Activated naive CD4-positive, alpha-beta T cell (primary cell): ENCODE measurements around the gene NECTIN1.

ENCODE experiments used
- DNase-seq, 4 experiments: peaks; one replicate each; lab custom pipeline; 2025; lab: John Stamatoyannopoulos, UW

NECTIN1 gene

DNA sequence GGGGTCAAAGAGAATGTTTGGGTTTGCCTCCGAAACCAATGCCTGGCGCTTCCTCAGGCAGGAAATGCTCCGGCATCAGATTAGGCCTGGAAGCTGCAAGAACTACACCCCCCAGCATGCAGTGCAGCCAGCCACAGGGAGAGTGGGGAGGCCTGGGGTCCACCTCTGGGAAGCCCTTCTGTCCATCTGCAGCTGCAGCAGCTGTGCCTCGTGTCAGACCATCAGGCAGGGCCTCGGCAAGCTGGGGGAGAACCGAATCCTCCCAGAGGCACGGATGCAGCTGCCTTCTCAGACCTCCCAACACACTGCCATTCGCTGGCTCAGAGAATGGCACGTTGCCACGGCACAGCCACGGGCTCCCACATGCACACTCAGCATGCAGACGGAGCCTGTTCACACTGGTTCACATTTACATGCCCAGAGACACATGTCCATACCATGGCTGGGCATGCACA is 57.4 kb downstream of the NECTIN1 start:
- no peak for DNase-seq

DNA sequence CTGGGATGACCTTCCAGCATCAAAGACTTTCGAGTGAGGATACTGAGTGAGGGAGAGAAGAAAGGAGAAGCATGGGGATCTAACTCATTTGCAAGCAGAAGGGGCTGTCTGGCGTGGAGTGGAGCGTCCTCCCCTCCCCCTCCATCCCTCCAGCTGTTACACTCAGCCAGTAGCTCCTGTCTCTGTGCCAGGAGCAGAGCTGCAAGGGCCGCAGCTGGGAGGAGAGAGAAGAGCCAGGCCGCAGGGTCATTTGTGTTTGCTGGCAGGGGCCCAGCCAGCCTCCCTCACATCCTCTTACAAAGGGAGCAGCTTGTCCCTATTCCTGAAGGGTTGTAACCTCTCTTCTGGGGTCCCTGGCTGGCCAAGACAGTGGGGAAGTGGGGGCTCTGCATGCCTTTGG is 57.9 kb downstream of the NECTIN1 start:
- DNase-seq, result no peak

DNA sequence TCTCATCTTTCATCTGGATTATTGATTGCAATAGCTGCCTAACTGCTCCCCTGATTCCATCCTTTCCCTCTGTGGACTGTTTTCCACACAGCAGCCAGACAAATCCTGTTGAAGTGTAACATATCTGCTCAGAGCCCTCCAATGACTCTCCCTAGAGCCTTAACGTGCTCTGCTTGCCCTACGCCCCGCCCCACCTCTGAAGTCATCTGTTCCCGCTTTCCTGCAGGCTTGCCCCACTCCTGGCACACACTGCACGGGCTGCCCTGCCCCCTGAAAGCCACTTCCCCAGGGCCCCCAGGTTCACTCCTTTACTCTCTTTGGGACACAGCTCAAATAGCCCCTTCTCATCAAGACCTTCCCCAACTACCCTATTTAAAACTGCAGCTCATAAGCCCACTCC is 59.5 kb downstream of the NECTIN1 start:
- DNase-seq, result no peak

DNA sequence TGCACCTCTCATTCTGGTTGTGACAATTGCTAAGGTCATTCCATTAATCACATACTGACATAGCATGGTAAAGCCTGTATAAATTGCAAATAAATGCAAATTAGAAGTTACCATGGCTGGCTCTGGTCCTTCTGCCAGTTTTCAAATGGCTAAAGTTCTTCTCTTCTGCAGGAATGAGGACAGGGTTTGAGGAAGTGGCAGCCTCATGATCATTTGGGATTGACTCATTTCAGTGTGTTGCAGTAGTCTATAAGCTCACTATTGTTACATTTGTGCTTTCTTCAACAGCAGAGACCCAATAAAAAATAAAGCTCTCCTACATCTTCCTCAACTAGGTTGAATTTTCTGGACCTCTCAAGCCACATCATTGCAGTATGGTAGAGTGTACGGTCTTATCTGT is 60.3 kb downstream of the NECTIN1 start:
- no peak for DNase-seq

DNA sequence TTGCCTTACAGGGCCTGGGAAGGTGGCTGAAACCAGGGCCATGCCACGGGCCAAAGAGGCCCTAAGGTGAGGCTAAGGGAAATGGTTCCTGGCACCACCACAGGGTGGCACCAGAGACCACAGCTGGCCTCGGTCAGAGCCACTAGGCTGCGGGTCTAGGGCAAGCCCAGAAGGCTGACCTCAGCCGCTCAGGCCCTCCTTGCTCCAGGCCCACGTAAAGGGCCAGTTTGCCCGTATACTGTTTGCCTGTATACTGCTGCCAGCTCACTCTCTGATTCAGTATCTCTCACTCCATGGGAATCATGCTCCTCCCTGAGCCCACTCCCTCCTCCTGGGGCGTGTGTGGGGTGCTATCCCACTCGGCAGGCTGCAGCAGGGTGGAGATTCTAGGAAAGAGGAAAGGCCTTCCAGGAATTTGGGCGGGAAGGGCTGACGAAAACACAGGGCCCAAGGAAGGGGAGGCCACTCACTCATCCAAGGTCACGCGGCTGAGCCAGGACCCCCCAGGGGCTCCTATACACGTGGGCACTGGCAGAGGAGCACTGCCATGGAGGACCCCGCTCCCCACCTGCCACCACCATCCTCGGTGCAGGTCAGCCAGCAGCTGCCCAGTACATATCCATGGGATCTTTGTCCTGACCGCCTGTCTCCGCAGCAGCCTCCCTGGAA is 62.4 kb downstream of the NECTIN1 start:
- DNase-seq, result peak in 3 of 4 experiments; percentile 6 to 53 (median 15)

DNA sequence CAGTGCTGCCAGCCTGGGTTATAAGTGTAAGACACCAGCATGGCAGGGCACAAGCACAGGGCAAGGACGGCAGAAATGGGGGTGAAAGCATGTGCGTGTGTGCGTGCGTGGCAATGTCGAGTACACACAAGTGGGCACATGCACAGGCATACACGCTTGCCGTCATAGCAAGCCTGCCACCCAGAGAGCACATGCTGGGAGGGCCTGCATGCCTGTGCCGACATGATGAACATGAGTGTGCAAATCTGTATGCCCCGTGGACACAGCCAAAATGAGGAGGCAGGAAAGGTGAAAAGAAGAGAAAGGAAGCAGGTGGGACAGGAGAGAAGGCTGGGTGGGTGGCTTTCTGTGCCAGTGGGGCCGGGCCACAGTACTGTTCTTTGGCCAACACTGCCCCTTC is 62.9 kb downstream of the NECTIN1 start:
- DNase-seq, result no peak

DNA sequence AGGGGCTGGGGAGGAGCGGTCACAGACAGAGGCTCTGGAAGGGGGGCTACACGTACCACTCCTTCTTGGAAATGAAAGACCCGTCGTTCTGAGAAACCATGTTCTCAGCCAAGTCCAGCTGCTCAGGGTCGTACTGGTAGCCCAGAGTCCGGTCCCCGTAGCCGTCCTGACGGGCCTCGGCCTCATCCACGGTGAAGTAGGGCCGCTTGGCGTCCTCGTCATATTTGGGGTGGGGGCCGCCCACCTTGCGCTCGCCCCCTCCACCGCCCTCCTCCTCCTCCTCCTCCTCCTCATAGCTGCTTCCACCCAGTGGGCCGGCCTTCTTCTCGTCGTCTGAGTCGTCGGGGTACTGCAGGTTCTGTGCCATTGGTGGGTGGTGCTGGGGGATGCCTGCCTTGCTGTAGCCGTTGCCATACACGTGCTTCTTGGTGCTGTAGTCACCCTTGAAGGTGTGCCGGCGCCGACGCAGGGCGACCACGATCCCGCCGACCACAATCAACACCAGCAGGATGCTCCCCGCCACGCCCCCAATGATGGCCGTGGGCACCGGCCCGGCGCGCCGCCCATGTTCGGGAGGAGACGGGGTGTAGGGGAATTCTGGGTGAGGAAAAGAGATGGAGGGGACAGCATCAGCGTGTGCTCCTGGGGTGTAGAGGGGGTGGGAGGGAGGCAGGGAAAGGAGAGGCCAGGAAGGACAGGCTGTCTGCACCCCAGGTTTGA is 64.1 kb downstream of the NECTIN1 start:
- no peak for DNase-seq

DNA sequence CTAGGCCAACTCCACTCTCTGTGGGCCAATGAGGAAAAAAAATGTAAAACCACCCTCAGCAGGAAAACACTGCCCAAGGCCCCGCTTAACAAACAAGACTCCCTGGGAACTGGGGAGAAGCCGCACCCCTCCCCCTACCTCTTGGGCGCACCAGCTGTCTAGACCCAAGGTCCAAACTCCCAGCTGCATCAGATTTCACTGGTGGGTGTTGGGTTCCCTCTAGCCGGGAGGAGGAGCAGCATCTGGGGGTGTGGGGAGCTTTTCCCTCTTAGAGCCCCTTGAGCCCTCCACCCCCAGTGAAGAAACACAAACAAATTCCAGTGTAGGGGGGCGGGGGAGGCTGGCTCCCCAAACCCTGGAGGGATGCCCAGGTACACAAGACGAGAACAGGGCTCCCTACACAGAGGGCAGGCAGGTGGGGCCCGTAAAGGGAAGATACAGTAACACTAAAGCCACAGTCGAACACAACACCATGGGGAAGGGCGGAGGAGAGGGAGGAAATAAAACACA is 64.9 kb downstream of the NECTIN1 start:
- no peak for DNase-seq

DNA sequence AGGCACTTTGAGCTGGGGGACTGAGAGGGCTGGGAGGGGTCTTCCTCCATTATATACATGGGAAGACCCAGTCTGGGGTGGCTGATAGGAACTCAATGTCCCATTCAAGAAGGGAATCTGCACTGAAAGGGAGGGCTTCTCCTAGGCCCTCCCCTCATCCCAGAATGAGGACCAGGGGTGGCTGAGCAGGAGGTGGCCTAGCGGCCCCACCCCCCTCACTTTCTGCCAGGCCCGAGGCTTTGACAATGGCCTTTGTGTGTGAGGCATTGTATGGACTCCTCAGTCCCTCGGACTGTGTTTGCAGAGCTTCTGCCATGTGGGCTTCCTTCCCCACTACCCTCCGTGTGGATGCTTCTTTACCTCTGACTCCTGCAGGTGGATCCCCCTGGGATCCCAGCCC is 65.7 kb downstream of the NECTIN1 start:
- DNase-seq, result no peak

DNA sequence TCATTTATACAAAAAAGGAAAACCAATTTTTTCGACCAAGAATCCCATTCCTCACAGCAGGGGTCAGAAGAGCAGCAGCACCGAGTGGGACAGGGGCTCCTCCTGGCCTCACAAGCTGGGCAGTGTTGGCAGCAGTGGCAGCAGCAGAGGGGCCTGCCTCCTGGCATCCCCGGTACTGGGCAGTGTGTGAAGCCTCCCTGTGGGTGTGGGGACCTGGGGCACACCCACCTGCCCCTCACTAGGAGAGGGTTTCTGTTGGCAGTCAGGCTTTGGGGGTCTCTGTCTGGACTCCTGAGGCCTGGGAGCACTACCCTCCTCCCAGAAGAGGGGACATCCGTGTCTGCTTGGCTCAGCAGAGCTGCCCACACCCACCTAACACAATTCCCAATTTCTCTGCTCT is 67.8 kb downstream of the NECTIN1 start:
- DNase-seq, result no peak

DNA sequence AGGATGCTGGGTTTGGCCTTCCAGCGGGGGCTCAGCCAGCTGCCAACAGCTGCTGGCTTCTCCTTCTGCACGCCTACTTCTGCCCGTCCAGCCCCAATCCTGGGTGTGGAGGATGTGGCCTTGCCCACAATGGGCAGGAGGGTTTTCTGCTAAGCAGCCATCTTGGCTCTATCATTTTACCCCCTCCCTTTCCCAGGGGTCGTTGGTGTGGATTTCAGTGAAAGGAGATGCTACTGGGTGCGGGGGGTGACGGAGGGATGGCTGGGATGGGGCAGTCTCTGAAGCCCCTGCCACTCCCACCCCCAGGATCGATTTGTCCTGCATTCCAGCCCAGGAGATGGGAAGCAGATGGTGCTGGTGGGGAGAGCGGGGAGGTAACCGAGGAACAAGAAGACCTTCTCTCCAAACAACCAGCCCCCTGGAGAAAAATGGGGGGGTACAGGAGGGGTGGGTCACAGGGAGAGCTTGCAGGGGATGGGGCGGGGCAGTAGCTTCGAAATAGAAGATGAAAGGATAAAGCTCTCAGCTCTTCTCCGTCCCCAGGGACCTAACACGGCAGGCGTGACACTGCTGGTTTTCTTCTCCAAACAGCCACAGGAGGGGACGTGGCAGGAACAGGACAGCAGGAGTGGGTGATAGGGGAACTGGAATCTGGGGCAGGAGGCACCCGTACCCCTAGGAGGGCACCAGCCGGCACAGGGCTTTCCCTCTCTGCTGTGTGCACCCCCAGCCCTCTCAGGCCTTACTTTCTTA is 68.9 kb downstream of the NECTIN1 start:
- DNase-seq, result no peak

DNA sequence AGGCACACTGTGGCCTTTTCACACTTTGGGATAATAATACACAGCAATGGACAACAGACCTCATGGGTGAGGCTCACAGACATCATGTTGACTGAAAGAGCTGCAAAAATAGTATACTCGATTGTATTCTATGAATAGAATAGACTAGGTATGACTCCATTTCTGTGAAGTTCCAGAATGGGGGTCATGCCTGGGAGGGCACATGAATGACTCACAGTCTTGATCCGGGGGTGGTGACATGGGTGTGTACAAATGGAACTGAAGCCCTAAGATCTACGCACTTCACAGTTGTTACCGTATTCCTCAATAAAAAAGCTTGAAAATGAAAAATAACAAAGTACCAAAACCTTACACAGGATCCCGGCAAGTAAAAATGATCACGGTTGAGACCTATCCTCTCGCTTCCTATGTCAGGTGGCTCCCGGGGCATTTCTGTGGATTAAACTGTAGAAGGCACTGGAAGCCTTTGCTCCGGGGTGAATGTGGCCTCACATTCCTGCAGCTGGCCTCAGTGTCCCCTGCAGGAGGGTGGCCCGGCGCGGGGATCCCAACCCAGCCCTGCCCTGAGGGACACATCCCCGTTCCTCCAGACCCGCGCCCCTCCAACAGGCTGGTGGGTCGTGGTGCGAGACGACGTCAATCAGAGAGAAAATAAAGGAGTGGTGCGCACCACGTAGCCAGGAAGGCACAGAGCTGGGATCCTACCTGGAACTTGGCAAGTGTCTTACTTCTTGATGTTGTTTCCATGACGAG is 75.9 kb downstream of the NECTIN1 start:
- DNase-seq, result no peak

DNA sequence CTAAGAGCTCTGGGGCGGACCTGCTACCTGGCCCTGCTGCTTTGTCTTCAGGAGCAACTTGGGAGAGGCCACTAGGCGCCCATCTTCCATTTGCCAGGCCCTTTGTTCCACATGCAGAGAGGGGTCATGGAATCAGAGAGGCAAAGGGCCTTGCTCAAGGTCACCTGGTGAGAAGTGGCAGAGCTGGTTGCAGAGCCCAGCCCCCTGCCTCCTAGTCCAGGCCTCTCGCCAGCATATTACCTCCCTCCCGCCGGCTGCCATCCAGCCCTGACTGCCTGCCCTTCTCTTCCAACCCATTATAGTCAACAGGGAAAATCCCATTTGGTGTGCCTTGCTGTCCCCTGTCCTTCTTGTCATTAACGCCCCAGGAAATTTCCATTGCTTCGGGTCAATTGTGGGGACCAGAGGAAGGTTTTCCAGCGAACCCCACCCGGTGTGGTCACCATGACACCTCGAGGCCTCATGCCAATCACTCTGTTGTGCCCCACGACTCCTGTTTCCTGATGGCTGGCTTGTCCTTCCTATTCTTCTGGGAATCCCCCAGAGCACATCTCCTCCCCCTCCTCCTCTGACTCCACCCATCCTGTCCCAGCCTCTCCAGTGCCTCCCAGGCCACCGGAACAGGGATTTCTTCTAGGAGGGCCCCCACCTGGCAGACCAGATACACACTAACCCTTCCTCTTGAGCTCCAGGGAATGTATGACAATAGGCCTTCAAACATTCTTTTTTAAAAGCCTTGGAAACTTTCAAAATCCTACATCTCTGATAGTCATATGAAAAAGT is 77.0 kb downstream of the NECTIN1 start:
- no peak for DNase-seq

DNA sequence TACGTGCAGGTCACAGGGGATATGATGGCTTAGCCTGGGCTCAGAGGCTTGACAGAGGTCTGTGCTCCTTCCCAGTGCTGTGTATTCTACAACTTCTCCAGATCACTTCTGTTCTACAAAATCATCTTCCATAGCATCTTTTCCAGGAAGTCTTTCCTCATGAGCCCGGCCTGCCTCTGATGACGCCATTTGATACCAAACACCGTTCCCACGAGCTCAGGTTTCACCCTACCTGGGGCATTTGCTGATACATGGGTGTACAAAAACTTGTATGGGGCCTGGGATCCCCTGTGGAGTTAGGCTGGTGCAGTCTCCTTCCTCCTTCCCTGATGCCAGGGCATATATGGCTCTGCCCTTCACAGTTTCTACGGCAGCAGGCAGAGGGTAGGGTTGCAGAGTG is 78.7 kb downstream of the NECTIN1 start:
- DNase-seq, result no peak

DNA sequence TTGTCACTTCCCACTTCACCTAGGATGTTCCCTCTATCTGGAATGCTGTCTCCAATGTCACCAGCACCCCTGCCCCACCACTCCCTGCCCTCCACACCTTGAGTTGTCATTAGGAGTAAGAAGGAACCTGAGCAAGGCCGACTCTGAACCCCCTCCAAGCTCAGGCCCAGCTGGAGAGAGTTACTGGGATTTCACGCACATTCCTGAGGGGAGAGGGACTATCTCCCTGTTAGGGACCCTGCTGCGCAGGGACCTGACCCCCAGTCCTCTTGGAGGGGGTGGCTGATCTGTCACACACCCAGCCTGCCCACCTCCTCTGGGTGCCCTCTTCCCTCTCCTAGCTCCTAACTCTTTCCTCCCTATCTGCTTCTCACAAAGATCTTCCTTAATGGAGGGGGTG is 81.7 kb downstream of the NECTIN1 start:
- no peak for DNase-seq

DNA sequence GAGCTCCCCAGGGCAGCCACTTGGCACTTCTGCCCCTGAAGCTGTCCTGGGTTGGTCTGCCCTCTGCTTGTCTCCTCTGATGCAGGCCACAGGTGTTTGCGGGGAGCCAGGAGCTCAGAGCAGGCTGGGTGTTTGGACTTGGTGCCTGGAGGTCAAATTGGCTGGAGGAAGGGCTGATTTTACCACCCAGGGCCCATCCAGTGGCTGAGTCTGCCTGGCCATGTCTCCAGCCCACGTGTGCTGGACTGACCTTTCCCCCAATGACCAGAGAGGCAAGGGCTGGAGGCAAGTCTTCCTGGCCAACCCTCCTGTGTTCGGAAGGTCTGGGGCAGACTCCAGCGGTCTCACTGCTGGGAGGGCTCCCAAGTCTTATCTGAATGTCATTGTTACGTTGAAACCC is 84.0 kb downstream of the NECTIN1 start:
- DNase-seq, result no peak

DNA sequence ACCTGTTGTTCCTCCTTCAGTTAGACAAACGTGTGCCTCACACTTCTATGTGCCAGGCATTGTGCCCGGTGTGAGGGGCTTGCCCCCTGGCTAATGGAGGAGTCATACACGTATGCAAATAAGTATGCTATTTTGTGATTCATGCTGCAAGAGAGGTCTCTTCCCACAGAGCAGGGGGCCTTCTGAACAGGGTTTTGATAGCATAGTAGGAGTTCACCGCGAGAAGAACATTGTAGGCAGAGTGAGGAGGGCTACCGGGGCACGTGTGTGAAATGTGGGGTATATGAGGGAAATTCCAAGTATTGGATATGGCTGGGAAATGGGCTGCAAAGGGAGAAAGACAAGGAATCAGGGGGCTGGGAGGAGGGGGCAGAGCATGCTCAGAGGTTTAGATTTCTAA is 84.5 kb downstream of the NECTIN1 start:
- DNase-seq, result no peak

DNA sequence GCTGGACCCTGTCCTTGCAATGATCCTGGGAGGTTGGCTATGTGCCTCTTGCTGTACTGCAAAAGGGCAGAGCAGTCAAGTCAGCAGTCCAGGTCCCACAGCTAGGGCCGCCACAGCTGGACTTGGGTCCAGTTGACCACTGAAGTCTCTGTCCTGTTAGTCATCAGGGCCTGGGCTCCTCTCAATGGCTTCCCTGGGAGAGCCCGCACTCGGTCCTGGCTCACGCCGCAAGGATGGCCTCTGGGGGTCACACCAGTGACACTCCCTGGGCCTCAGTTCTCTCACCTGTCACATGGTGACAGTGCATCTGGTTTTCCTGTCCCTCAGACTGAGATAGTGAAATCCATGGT is 85.1 kb downstream of the NECTIN1 start:
- no peak for DNase-seq

DNA sequence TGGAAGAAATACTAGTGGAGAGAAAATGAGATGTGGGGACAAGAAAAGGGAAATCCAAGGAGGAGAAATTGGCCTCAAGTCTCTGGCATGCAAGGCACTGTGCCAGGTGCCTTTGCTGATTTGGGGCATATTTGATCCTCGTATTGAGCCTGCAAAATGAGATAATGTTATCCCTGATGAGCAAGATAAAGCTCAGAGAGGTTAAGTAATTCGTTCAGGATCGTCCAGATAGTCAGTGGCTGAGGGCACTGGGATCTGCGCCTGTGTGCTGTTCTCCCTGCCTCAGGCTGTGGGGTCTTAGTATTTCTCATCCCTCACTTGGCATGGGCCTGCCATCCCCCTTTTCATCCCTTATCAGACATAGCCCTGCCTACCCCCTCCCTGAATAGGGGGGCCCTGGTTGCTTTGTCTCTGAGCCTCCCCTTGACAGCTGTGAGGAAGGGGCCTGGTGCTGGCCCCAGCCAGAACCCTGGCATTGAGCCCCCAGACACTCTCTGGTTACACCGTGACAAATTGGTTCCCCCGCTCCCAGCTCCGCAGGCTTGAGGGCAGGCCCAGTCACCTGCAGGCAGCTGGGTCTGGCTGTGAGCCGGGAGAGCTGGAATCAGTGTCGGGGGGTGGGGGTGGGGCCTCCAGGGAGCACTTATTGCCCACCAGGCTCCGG is 85.7 kb downstream of the NECTIN1 start:
- no peak for DNase-seq

DNA sequence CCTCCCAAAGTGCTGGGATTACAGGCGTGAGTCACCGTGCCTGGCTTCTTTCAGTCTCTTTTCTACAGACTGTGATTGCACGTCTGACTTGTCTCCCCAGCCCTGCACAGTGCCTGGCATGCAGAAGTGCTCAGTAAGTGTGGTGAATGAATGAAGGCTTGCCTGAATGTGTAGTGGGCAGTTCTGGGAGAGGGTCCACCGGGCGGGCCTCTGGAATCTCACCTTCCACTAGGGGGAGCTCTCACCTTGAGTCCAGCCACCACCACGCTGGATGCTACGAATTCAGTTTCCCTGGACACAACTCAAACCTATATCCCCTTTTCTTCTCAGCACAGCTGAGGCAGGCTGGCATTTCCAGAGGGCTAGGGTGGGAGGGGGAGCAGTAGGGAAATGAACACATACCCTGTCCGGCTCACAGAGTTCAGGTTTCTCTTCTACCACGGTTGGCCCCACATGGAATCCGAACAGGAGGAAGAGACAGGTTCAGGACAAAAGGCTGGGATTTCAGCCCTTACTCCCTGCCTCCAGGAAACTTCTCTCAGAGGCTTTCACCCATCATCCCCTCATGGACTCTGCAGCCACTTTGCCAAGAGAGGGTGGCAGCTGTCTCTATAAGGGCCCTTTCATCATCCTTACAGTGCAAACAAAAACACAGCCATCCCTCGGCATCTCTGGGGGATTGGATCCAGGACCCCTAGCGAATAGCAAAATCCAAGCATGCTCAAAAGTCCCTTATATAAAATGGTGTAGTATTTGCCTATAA is 86.8 kb downstream of the NECTIN1 start:
- no peak for DNase-seq
